HG03575 (cell line): ENCODE data around the gene COMMD3.

ENCODE experiments used
- ATAC-seq: cut with Tn5 transposase; IDR thresholded peaks from one replicate; pipeline ENCODE4 v1.9.1; 2021; ENCODE audit not compliant: unreplicated experiment, insufficient number of reproducible peaks, low FRiP score; ENCODE audit errors: extremely low read depth

Gene COMMD3

DNA sequence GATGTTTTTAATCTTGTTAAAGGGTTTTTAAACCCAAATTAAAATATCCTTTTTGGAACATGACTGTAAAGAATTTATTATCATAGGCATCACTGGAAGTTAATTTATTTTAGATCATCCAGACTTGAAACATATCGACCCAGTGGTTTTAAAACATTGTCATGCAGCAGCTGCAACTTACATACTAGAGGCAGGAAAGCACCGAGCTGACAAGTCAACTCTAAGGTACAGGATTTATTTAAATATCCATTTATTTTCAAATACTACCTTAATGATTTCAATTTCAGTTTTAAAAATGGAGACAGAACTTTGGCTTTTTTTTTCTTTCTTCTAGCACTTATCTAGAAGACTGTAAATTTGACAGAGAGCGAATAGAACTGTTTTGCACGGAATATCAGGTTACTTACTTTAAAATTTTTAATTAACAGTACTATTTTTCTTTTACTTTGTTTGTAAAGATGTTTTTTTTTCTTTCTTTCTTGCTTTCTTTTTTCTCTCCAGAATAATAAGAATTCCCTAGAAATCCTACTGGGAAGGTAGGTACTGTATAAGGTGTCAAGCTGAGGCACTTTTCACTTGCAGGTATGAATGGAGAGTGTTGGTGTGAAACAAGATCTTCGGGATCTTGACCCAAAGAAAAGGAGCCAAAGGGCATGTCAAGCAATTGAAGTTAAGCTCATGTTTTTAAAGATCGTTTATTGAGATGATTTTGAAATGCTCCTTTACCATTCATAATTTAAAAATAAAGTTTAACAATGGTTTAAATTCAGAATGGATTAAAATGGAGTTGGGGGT is 1.8 kb downstream of the COMMD3 start:
- no peak for ATAC-seq

DNA sequence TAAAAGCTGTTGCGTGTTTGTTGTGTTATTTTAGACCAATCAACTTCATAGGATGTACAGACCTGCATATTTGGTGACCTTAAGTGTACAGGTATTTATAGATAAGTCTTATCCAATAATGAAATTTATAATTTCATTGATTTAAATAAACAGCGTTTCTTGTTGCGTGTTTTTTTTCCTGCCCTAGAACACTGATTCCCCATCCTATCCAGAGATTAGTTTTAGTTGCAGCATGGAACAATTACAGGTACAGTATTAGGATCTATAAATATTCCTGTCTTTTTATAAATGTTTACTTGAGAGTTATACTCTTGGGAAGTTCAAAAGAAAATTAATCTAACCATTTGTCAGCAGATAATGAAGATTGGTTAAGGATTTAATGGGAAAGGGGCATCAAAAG is 2.6 kb downstream of the COMMD3 start:
- no peak for ATAC-seq

DNA sequence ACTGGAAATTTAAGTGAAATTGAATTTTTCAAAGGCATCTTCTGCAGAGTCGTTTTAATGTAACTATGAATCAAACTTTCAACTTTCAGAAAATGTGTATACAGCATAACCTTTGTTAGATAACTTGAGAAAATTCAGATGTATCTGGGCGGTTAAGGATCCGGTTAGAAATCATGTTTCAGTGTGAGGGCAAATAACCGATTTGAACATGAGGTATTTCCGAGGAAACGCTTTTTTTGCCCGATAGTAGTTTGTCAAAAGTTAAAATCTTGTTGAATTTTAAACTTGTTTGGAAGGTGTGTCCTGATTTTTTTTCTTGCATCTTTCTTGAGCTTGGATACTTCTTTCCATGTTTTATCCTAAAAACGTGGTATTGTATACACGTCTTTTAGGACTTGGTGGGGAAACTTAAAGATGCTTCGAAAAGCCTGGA is 3.4 kb downstream of the COMMD3 start:
- no peak for ATAC-seq

DNA sequence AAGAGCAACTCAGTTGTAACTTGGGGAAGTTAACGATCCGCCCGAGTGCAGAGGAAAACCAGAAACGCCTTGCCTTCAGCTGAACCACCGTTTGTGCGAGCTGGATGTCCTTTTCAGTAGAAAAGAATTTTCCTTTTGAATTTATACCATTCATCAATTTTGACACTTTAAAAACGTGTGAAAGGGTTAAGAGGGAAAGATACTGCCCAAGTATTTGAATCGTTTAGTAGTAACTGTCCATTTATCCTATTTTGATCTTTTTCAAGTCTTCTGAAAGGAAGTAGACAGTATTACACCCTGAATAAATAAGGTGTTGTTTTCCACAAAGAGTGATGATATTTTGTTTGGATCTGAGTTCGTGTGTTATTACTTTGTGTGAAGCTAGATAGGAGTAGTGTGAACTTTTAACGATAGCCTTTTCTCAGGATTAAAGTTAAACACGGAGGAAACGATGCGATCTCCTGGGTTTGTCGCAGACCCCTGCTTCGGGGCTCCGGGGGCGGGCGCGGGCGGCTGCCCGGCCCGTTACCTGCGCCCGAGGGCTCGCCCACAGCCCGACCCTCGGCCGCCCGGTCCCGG is 3.9 kb downstream of the COMMD3 start:
- ATAC-seq: no peak

DNA sequence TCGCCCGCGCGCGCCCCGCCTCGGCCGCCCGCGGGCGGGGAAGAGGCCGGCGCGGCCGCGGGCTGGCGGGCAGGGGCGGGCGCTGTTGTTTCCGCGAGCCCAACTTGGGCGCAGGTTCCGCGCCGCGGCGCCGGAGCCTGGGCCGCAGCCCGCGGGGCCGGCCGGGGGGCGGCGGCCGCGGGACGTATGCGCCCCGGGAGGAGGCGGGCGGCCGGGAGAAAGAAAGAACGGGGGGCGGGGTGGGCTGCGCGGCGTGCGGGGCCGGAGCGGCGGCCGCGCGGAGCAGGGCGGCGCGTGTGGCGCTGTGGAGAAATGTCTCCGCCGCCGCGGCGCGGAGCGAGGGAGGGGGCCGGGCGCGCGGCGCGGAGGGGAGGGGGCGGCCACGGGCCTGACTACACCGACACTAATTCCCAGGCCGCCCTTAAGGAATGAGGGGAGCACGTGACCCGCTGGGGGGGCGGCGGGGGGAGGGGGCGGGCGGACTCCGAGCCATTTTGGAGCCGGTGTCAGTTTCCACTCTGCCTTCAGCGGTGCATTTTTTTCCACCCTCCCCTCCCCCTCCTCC is 4.5 kb downstream of the COMMD3 start, which contains the start of gene BMI1:
TSS of gene BMI1 (plus strand) at position 509 of the 565 bp plus-strand sequence. CDS start 5,351 bp downstream, outside the sequence.
- ATAC-seq: no peak

DNA sequence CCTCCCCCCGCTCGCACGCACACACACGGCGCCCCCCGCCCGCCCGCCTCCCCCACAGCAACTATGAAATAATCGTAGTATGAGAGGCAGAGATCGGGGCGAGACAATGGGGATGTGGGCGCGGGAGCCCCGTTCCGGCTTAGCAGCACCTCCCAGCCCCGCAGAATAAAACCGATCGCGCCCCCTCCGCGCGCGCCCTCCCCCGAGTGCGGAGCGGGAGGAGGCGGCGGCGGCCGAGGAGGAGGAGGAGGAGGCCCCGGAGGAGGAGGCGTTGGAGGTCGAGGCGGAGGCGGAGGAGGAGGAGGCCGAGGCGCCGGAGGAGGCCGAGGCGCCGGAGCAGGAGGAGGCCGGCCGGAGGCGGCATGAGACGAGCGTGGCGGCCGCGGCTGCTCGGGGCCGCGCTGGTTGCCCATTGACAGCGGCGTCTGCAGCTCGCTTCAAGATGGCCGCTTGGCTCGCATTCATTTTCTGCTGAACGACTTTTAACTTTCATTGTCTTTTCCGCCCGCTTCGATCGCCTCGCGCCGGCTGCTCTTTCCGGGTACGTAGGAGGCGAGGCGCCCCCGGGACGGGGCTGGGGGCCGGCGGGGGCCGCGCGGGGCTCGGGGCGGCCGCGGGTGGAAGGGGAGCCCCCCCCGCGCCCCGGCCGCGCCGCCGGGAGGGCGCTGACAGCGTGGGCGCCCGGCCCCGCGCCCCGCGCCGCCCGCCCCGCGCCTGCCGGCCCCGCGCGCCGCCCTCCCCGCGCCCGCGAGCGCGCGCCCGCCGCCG is 5.2 kb downstream of the COMMD3 start:
- no peak for ATAC-seq

DNA sequence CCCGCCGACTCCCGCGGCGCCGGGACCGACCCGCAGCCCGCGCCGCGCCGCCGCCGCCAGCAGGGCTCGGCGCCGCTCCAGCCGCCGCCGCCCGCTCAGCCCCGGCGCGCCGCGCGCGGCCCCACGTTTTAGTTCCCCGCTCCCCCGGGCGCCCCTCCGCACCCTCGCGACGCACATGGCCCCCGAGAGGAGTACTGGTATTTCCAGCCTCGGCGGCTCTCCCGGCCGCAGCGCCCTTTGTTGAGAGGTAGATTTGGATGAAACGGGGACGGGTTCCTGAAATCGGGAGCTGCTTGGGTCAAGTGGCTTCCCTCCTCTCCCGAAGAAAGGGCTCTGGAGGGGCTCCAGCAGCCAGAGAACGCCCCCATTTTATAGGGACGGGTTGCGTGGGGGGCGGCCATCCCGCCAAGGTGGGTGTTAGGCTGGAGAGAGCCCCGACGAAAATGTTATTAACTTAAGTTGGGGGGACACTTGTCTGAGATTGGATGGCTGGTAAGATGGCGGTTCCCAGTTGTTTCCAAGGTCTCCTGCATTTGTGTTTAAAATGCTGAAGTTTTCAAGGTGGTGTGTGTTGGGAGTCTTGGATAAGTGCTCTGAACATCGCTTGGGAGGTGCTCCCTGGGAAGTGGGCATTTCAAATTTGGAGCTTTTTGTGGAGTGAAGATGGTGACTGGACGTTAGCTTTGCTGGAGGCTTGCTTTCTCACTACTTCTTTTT is 5.9 kb downstream of the COMMD3 start:
- ATAC-seq: no peak

DNA sequence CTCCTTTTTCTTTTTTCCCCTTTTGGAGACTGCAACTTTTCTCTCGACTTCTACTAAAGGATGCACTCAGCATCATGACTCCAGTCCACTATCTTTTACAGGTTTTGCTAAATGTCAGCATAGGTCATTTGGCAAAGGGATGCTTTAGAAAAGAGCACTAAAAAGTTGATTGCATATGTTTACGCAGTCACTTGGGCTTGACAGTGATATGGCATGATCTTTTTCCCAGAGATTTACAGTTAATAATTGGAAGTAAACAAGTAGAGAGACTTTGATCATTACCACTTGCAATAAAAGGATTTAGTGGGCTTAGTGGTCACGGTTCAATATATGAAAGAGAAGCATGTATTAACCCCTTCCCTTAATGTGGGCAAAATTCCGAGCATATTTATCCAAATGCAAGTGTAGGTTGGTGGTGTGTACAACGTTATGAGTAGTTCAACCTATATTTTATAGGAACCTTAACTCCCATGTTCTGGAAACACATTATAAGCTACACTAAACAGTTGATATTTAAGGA is 6.5 kb downstream of the COMMD3 start:
- no peak for ATAC-seq

DNA sequence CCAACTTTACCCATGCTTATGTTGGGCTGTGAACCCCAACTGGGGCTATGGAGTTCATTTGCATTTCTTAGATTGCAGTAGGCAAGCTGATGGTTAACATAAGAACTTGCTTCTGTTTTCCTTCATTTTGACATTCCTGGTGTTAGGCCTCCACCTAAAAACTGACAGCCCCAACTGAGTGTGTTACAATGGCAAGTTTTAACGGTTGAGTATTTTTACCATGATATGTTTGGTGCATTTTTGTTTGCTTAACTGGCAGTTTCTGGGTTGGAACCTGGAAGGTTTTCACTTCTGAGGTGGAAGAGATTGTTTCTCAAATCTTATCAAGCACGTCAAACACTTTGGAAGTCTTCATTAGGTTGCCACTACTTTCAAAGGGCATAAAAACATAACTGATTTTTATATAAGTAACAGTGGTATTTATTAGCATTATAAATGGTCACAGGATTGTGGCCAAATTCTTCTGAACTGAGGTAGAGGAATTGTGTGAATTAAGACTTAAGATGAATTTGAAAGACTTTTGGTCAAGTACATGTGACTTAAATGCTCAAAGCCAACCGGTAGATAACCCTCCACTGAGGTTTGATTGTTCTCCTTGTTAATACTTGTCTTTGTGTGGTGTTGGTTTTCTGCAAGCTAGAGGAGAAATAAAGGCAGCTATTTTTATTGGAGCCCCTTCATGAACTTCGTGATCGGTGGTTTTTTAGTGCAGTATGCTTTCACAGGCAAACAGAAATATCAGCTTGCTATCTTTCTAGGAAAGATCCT is 7.5 kb downstream of the COMMD3 start:
- ATAC-seq: no peak

DNA sequence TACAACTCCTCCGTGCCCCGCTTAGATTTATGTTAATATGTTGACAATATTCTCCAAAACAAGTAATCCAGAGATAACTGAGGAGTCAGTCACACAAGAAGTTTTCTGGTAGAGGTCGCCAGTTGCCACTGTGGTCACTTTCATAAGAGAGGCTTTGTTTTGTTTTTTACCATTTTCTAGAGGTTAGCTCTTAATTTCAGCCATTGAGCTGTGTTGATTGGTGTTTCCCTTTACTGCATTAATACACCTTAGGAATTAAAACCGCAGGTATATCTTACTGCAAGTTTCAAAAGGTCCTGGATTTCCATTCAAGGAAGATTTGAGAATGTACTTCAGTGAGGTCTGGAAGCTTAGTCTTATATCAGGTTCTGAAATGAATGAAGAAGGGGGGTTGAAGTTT is 8.2 kb downstream of the COMMD3 start:
- ATAC-seq: no peak

DNA sequence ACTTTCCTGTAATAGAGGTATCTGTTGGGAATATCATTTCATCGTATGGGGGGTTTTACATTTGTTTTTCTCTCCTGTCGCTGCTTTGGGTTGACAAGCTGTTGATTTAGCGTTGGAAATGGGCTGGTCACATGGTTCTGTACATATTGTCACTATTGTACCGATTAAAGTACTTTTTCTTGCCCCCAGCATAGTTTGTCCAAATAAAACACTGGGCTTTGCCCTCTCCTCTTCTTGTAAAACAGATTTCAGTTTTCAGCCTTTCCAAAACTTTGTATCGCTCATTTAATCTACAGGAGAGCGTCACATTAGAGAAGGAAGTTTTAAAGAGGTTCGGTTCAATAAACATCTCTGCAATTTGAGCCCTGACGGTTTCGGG is 8.7 kb downstream of the COMMD3 start:
- no peak for ATAC-seq

DNA sequence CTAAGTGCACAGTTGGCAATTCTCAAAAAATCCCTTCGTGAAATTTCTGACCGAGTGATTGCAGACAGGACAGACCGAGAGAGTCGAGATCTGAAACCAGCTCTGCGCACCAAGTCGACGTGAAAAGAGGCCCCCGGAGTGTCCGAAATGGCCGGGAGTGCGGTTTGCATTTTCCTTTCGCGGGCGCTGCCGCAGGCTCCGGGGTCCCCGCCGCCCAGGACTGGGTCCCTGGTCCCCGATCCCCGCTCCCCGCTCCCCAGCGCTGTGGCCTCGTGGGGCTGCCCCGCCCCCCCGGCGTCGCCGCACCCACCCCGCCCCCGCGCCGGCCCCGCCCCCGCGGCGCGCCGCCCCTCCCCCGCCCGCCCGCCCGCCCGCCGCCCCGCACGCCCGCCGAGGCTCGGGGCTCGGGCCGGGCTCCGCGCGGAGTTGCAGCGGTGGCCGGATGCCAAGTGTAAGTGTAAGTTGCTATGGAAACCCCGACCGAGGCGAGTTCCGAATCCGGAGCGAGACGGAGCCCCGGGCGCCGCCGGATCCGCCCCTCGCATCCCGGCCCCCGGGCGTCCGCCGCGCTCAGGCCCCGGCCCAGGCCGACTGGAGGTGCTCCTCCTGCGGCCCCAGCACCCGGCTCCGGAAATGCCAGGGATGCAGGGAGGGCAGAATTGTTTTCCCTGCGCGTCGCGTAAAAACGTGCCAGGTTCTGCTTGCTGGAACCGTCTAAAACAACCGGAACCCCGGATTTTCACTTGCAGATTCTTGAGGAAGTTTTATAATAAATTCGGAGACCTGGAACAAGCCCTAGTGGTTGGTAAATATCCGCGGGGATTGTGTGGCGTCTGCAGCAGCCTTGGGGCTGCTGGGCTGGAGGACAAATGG is 9.3 kb downstream of the COMMD3 start:
- no peak for ATAC-seq

DNA sequence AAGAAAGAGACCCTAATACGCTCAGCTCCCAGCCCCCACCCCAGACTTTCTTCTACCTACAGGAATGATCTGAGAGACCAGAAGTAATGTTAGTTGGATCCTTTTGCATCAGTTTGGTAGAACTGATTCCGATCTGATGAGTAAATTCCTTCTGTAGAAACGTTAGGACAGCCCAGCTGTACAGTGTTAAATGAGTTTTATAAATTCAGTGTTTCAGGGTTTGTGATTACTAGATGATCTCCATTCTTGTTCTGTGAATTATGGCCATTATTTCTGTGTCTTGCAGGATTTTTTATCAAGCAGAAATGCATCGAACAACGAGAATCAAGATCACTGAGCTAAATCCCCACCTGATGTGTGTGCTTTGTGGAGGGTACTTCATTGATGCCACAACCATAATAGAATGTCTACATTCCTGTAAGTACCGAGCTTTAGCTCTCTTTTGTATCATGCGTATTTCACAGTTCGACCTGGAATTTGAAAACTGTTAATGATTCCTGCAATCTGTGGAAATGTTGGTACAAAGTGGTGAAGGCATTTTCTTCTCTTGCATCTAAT is 10.0 kb downstream of the COMMD3 start:
- no peak for ATAC-seq

DNA sequence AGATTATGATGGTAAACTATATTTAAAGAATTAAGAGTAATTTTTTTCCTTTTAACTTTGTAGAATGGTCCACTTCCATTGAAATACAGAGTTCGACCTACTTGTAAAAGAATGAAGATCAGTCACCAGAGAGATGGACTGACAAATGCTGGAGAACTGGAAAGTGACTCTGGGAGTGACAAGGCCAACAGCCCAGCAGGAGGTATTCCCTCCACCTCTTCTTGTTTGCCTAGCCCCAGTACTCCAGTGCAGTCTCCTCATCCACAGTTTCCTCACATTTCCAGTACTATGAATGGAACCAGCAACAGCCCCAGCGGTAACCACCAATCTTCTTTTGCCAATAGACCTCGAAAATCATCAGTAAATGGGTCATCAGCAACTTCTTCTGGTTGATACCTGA is 13.0 kb downstream of the COMMD3 start:
- no peak for ATAC-seq

DNA sequence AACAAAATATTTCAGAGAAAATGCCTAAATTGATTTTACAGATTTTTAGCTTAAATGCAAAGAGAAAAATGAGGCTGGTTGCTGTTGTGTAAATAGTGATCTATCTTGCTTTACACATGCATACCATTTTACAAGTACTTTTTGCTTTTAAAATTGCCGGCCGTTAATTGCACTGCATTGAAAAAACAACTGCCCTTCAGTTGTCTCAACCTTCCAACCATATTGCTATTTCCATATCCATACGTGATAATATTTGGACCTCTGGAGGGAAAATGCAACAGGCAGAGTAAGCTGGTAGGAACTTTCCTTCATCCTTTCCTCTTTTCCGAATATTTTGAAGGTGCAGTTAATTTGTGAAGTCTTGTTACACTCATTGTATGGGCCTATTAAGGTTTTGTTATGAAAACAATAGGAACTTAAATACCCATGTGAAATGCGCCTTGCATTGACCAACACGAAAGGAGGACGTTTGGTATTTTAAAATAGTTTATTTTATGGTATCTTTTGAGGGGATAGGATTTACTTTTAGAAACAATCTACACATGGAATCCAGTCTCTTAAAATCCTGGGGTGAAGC is 16.0 kb downstream of the COMMD3 start:
- ATAC-seq: no peak

DNA sequence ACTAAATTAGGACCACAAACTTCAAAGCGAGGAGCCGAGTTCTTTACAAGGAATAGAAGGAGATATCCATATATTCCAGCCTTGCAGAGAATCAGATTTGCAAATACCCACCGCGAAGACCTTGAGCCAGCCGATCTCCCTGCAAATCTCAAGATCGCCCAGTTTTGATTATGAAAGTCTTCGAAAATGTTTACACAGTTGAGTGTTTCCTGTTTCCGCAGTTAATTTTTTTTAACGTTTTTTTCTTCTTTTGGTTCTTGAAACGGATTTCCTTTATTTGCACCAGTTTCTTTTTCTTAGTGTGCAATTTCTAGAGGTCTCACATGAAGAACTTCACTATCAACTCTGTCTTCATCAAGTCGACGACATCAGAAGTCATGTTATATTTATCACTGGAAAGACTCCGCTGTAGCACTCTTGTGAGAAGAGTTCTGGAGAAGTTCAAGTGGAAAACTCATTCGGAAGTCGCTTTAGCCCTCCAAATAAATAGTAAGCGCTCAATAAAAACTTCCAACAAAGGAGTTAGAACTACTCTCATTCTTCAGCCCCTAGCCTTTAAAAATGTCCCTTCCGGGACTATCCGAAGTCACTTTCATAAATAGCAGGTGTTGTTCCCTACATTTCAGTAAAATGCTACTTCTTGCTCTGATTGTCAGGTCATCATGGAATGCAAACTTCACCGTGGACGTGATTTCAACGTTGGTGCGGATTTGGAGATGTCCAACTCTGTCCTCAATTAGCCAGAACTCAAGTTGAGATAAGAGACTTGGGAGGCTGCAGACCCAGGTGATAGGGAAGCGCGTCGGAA is 17.2 kb downstream of the COMMD3 start:
- no peak for ATAC-seq
